ENCODE data around the gene LDLRAD3.

The LDLRAD3 gene

DNA sequence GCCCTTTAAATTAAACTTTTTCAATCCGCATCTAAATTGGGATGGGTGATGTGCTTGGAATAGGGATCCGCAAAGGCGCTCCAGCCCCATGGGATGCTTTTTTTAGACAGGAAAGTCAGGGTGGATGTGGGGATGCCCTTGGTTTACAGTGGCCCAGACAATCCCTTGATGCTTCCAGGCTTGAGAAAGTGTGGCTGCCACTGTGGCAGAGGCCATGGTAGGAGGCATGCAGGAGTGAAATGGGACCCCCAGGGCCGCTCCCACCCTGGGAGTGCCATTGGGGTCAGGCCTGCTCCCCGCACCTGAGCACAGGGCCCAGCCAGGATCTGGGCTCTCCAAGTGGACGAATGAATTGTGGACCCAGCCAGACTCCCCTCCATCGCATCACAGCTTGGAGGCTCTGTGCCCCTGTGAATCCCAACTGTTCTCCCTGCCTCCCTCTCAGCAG lies 269.6 kb downstream of the LDLRAD3 start:
- no peak for DNase-seq

DNA sequence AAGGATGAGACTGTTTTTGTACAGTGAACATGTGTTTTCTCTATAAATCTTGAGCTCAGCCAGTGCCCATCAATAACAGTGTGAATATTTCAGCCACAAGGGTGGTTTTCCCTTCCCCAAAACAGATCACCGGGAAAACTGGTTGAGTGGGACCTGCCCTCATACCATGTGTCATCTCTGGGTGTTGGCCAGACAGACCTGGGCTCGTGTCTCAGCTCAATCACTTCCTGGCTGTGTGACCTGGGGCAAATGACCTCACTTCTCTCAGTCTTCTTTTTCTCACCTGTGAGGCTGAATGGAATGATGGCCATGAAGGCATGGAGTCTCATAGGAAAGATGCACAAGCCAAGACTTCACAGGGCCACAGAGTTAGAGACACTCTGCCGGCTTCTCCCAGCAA lies 270.6 kb downstream of the LDLRAD3 start:
- DNase-seq: no peak

- no peak for DNase-seq
Observed at GRCh38 chr11:36214976-36215692, 271.3 kb downstream of the LDLRAD3 start.

GRCh38 chr11:36215693-36216060 lies 271.8 kb downstream of the LDLRAD3 start:
- no peak for DNase-seq

- no peak for DNase-seq
Observed at GRCh38 chr11:36216061-36216615, 272.3 kb downstream of the LDLRAD3 start.

GRCh38 chr11:36218283-36218921 lies 274.5 kb downstream of the LDLRAD3 start:
- no peak for DNase-seq

- DNase-seq: no peak
Observed at GRCh38 chr11:36219996-36220395, 276.1 kb downstream of the LDLRAD3 start.

GRCh38 chr11:36222831-36223635 lies 279.2 kb downstream of the LDLRAD3 start:
- DNase-seq: no peak

- no peak for DNase-seq
Observed at GRCh38 chr11:36224209-36224882, 280.5 kb downstream of the LDLRAD3 start.

- no peak for DNase-seq
Observed at GRCh38 chr11:36227044-36227443, 283.2 kb downstream of the LDLRAD3 start.

- no peak for DNase-seq
Observed at GRCh38 chr11:36228689-36229088, 284.8 kb downstream of the LDLRAD3 start.

GRCh38 chr11:36229091-36229705 lies 285.3 kb downstream of the LDLRAD3 start:
- peak; percentile 25 for DNase-seq

GRCh38 chr11:36230779-36231699 lies 287.2 kb downstream of the LDLRAD3 start:
- DNase-seq: peak; percentile 20

GRCh38 chr11:36233204-36233603 lies 289.3 kb downstream of the LDLRAD3 start:
- DNase-seq: no peak

DNA sequence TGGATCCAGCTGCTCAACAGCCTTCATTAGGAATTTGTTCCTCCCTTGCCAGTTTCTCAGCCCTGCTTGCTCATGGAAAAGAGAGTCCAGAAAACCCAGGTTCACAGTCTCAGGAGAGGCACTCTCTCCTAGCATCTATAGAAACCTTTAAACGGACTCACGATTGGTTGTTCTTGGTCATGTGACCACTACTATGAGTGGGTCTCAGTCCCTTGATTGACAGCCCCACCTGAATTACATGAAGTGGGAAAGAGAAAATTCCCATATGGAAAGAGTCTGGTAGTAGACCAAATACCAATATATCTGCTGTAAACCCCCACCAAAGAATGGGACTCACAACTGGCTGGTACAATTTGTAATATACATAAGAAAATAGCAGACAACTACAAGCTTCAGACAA lies 291.0 kb downstream of the LDLRAD3 start:
- no peak for DNase-seq

- DNase-seq: no peak
Observed at GRCh38 chr11:36235750-36236149, 291.9 kb downstream of the LDLRAD3 start.

GRCh38 chr11:36237391-36237790 lies 293.5 kb downstream of the LDLRAD3 start:
- DNase-seq: no peak

DNA sequence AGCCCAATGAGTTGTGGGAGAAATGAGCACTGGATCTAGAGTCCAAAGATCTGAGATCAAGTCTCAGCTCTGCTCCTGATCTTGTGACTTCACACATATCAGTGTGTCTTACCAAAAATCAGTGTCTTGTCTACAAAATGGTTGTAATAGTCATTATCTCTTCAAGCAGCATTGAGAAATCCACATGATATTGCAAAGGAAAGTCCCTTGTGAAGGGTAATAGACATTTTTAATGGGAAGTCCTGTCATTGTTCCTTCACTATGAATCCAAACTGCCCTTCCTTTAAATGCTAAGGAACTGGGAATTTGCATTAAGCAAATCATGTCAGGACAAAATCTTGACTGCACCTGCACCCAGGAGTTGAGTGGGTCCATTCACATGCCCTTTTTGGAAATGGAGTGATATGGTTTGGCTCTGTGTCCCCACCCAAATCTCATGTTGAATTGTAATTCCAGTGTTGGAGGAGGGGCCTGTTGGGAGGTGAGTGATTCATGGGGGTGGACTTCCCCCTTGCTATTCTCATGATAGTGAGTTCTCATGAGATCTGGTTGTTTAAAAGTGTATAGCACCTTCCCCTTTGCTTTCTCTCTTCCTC lies 294.3 kb downstream of the LDLRAD3 start:
- DNase-seq: no peak

- DNase-seq: no peak
Observed at GRCh38 chr11:36238881-36239280, 295.0 kb downstream of the LDLRAD3 start.

DNA sequence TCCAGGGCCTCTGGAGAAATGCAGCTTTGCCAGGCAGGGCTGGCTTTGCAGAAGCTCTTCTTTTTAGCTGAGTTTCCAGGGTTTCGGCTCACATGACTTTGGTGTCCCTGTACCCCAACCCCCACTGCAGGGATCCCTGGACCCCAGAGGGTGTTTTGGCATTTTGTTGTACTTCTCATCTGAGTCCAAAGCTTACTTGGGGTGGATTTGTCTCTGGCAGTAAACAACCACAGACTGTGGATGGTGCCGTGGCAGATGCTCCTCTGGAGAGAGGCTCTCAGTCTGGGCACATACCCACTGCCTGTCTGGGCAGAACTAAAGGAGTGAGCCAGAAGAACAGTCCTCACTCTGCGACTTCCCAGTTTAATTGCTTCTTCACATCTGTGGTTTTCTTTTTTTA lies 295.8 kb downstream of the LDLRAD3 start:
- DNase-seq: no peak
